ENCODE measurements around the gene VAV2. TPM values are rescaled to one million over a fixed set of nuclear protein-coding genes. Genes with fewer than 3 reads are reported as not detected.

The VAV2 gene
- total RNA-seq, 4 donors from 2014 or later = 4.7 to 42.2 (median 15.8) TPM

DNA sequence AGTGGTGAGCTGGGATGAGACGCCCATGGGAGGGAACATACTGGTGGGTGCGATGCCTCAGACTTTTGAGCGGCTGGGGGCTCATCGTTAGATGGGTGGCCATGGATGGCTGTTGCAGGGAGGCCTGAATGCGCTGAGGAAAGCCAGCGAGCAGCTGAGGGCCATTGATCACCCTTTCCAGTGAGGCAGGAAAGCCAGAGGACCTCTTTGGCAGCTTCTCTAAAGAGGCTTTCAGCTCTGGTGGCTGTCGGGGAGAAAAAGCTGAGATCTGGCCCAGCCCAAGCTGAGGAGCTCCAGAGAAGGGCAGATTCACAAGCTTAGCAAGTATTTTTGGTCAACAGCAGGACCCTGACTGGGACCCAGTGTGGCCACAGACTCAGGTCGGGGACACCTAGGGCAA lies 13.3 kb upstream of the VAV2 start:
- Histone ChIP-seq H3K4me1 (no peaks in the 10 kb centered on the region), H3K36me3 (no peaks in the 10 kb centered on the region), H3K27me3 (no peaks in the 10 kb centered on the region), H3K9me3 (no peaks in the 10 kb centered on the region), H3K27ac (no peak overlapping the region), H3K4me3 (no peak overlapping the region)
- intact Hi-C loops (cut with DNase I; ENCODE audit: low total_unique reads) = no loop called here
- no peak for TF ChIP-seq POLR2A (IDR thresholded peaks at IDR 0.05)
- TF ChIP-seq, protein P1, sequence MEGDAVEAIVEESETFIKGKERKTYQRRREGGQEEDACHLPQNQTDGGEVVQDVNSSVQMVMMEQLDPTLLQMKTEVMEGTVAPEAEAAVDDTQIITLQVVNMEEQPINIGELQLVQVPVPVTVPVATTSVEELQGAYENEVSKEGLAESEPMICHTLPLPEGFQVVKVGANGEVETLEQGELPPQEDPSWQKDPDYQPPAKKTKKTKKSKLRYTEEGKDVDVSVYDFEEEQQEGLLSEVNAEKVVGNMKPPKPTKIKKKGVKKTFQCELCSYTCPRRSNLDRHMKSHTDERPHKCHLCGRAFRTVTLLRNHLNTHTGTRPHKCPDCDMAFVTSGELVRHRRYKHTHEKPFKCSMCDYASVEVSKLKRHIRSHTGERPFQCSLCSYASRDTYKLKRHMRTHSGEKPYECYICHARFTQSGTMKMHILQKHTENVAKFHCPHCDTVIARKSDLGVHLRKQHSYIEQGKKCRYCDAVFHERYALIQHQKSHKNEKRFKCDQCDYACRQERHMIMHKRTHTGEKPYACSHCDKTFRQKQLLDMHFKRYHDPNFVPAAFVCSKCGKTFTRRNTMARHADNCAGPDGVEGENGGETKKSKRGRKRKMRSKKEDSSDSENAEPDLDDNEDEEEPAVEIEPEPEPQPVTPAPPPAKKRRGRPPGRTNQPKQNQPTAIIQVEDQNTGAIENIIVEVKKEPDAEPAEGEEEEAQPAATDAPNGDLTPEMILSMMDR (IDR thresholded peaks at IDR 0.05) = no peak
- no peak for DNase-seq

DNA sequence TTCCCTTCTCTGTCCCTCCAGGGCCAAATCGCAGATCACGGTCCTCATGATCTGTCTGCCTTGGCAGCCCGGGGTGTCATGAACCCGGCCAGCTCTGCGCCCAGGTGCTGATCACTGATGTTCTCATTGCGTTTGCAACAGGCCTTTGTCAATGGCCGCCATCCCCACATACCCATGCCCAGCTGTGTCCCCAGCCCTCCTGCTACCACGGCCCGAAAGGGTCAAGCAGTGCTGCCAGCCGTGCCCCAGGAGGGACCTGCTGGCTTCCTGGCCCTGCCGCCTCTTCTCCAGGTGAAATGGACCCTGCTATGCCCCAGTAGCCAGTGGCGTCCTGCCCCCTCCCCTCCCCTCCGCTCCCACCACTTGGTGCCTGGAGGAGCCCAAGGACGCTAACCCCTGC lies 12.8 kb upstream of the VAV2 start:
- Histone ChIP-seq H3K4me1 (no peaks in the 10 kb centered on the region), H3K27ac (no peak overlapping the region), H3K4me3 (no peak overlapping the region), H3K27me3 (no peaks in the 10 kb centered on the region), H3K36me3 (no peaks in the 10 kb centered on the region), H3K9me3 (no peaks in the 10 kb centered on the region)
- intact Hi-C loops (cut with DNase I; ENCODE audit: low total_unique reads) = no loop called here
- no peak for DNase-seq
- TF ChIP-seq, protein P1 (IDR thresholded peaks at IDR 0.05) = no peak
- TF ChIP-seq POLR2A (IDR thresholded peaks at IDR 0.05) = no peak

- H3K36me3 ChIP-seq = no peaks in the 10 kb centered on the region
- intact Hi-C loops (cut with DNase I; ENCODE audit: low total_unique reads) = no loop called here
- TF ChIP-seq POLR2A (IDR thresholded peaks at IDR 0.05) = no peak
- TF ChIP-seq, protein P1 (IDR thresholded peaks at IDR 0.05) = no peak
Observed at GRCh38 chr9:134004131-134004873, 12.2 kb upstream of the VAV2 start.

DNA sequence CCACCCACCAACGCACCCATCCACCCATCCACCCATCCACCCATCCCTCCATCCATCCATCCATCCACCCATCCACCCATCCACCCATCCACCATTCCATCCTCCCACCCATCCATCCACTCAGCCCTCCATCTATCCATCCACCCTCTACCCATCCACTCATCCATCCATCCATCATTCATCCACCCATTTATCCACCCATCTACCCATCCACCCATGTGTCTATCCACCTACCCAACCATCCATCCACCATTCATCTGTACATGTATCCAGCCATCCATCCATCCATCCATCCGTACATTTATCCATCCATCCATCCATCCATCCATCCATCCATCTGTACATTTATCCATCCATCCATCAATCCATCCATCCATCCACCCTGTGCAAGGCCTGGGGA lies 11.1 kb upstream of the VAV2 start:
- H3K27ac ChIP-seq = no peak overlapping the region
- no peaks in the 10 kb centered on the region for H3K36me3 ChIP-seq
- H3K27me3 ChIP-seq = no peaks in the 10 kb centered on the region
- no peak overlapping the region for H3K4me3 ChIP-seq
- no peaks in the 10 kb centered on the region for H3K4me1 ChIP-seq
- TF ChIP-seq, protein P1 (IDR thresholded peaks at IDR 0.05) = no peak
- TF ChIP-seq POLR2A (IDR thresholded peaks at IDR 0.05) = no peak
- no peaks in the 10 kb centered on the region for H3K9me3 ChIP-seq
- intact Hi-C loops (cut with DNase I; ENCODE audit: low total_unique reads) = no loop called here
- no peak for DNase-seq

More at GRCh38 chr9:134004131-134004873, 12.2 kb upstream of the VAV2 start:
- Histone ChIP-seq H3K27ac (no peak overlapping the region), H3K9me3 (no peaks in the 10 kb centered on the region), H3K4me1 (no peaks in the 10 kb centered on the region), H3K27me3 (no peaks in the 10 kb centered on the region), H3K4me3 (no peak overlapping the region)
- DNase-seq = no peak

GRCh38 chr9:134002796-134003195 lies 10.7 kb upstream of the VAV2 start:
- no peak overlapping the region for H3K4me3 ChIP-seq
- no peak overlapping the region for H3K27ac ChIP-seq
- no peaks in the 10 kb centered on the region for H3K9me3 ChIP-seq
- H3K27me3 ChIP-seq = no peaks in the 10 kb centered on the region
- H3K36me3 ChIP-seq = no peaks in the 10 kb centered on the region
- TF ChIP-seq POLR2A (IDR thresholded peaks at IDR 0.05) = no peak
- TF ChIP-seq, protein P1 (IDR thresholded peaks at IDR 0.05) = no peak
- intact Hi-C loops (cut with DNase I; ENCODE audit: low total_unique reads) = no loop called here
- no peak for DNase-seq
- no peaks in the 10 kb centered on the region for H3K4me1 ChIP-seq

Data from uterus (tissue), 4 donors.